CD14-positive monocyte (primary cell): ENCODE measurements around the gene MAS1. TPM values are rescaled to one million over a fixed set of nuclear protein-coding genes. Genes with fewer than 3 reads are reported as not detected.
A peak's percentile ranks its signal among the peaks of the same experiment; 100 is the strongest.

Experiments
- DNase-seq, 3 donors: peaks; one replicate each; pipeline ENCODE4 v3.0.0-alpha.2; 2011 to 2022
- H2AFZ ChIP-seq: 2 replicates; pipeline ENCODE4 v1.6.0; 2012; ENCODE audit warnings: mild to moderate bottlenecking, low read depth, low read length, inconsistent platforms; ENCODE audit not compliant: insufficient read depth, poor library complexity, severe bottlenecking
- H3K27ac ChIP-seq, 2 donors: 1 replicate in 1 of 2; 2 replicates in 1 of 2; pipeline ENCODE4 v1.5.1; 2012 to 2013; ENCODE audit warnings: low read length in 2 of 2, control low read depth in 1 of 2, inconsistent platforms in 1 of 2, low read depth in 1 of 2, mild to moderate bottlenecking in 1 of 2
- H3K27me3 ChIP-seq, 2 donors: one replicate each; pipeline versions ENCODE4 v1.6.0 to v1.6.1; 2011 to 2013; ENCODE audit warnings: low read length in 2 of 2; ENCODE audit not compliant: control insufficient read depth in 2 of 2, insufficient read depth in 2 of 2
- H3K36me3 ChIP-seq, 2 donors: replicated peaks in 1 of 2; 1 replicate in 1 of 2; 2 replicates in 1 of 2; pipeline versions ENCODE4 v1.5.1 to v1.6.1; 2012 to 2013; ENCODE audit warnings: low read length in 2 of 2, control low read depth in 1 of 2, inconsistent platforms in 1 of 2, mild to moderate bottlenecking in 1 of 2; ENCODE audit not compliant: insufficient read depth in 2 of 2, control insufficient read depth in 1 of 2
- H3K4me1 ChIP-seq, 2 donors: 1 replicate in 1 of 2; 2 replicates in 1 of 2; pipeline versions ENCODE4 v1.5.1 to v1.6.1; 2012 to 2013; ENCODE audit warnings: low read length in 2 of 2, control low read depth in 1 of 2, inconsistent platforms in 1 of 2, mild to moderate bottlenecking in 1 of 2, moderate library complexity in 1 of 2; ENCODE audit not compliant: insufficient read depth in 2 of 2, control insufficient read depth in 1 of 2
- H3K4me2 ChIP-seq: replicated peaks from 2 replicates; pipeline ENCODE3; 2012; ENCODE audit warnings: low read length, moderate library complexity, mild to moderate bottlenecking; ENCODE audit not compliant: poor library complexity, severe bottlenecking; ENCODE audit errors: extremely low read depth
- H3K4me3 ChIP-seq, 3 experiments: fragments of 200-600 bp in 1 of 3; sonication (generic) in 1 of 3; replicated peaks in 1 of 3; 1 replicate in 2 of 3; 2 replicates in 1 of 3; pipeline ENCODE4 v1.5.1; 2011 to 2013; ENCODE audit warnings: low read length in 3 of 3, mild to moderate bottlenecking in 3 of 3, control low read depth in 2 of 3, low read depth in 2 of 3, inconsistent platforms in 1 of 3, moderate library complexity in 1 of 3
- H3K79me2 ChIP-seq: 2 replicates; pipeline ENCODE4 v1.6.0; 2012; ENCODE audit warnings: mild to moderate bottlenecking, control low read depth, inconsistent platforms, low read length, moderate library complexity; ENCODE audit not compliant: insufficient read depth
- H3K9ac ChIP-seq: 2 replicates; pipeline ENCODE4 v1.6.0; 2017; ENCODE audit warnings: low read length, mild to moderate bottlenecking; ENCODE audit not compliant: insufficient read depth, poor library complexity, severe bottlenecking
- H3K9me3 ChIP-seq, 2 donors: replicated peaks in 1 of 2; 1 replicate in 1 of 2; 2 replicates in 1 of 2; pipeline versions ENCODE4 v1.5.1 to v1.6.1; 2012 to 2013; ENCODE audit warnings: low read length in 2 of 2, control low read depth in 1 of 2; ENCODE audit not compliant: control insufficient read depth in 1 of 2, insufficient read depth in 1 of 2
- H4K20me1 ChIP-seq: 2 replicates; pipeline ENCODE4 v1.6.0; 2012; ENCODE audit warnings: mild to moderate bottlenecking, low read length, control low read depth, moderate library complexity; ENCODE audit not compliant: insufficient read depth
- H3K27ac Mint-ChIP-seq, 7 donors: one replicate each; pipeline ENCODE4 v1.8.0; 2020; ENCODE audit warnings: mild to moderate bottlenecking in 7 of 7, mixed read lengths in 7 of 7, moderate library complexity in 6 of 7, inconsistent platforms in 2 of 7
- H3K27me3 Mint-ChIP-seq, 3 donors: one replicate each; pipeline ENCODE4 v1.8.0; 2021 to 2022; ENCODE audit warnings: low read depth in 3 of 3, mild to moderate bottlenecking in 3 of 3, mixed read lengths in 3 of 3, moderate library complexity in 3 of 3, inconsistent platforms in 1 of 3
- H3K36me3 Mint-ChIP-seq, 2 donors: one replicate each; pipeline ENCODE4 v1.8.0; 2020; ENCODE audit warnings: mixed read lengths in 2 of 2, inconsistent platforms in 1 of 2, mild to moderate bottlenecking in 1 of 2
- H3K4me1 Mint-ChIP-seq: one replicate; pipeline ENCODE4 v1.8.0; 2020; ENCODE audit warnings: mild to moderate bottlenecking, mixed read lengths
- H3K4me3 Mint-ChIP-seq, 2 donors: one replicate each; pipeline ENCODE4 v1.8.0; 2020; ENCODE audit warnings: mild to moderate bottlenecking in 2 of 2, mixed read lengths in 2 of 2, moderate library complexity in 1 of 2
- H3K9me3 Mint-ChIP-seq, 7 donors: one replicate each; pipeline ENCODE4 v1.8.0; 2020 to 2022; ENCODE audit warnings: mixed read lengths in 7 of 7, mild to moderate bottlenecking in 6 of 7, moderate library complexity in 6 of 7, inconsistent platforms in 2 of 7
- WGBS: methylation state at CpG from one replicate; pipeline ENCODE4 v1.1.5; 2013; ENCODE audit warnings: missing lambda C conversion rate; ENCODE audit not compliant: insufficient coverage; 5-methylcytosine and 5-hydroxymethylcytosine counted together
- intact Hi-C, 2 donors: fragments of 100-400 bp; cut with micrococcal nuclease; formaldehyde crosslinking; loops; one replicate each; pipeline versions ENCODE4 v1.15.0 to v1.15.1; 2023
- polyA plus RNA-seq, 3 donors: library from polyadenylated mRNA; depleted of rRNA in 1 of 3; unstranded in 2 of 3; stranded (reverse) in 1 of 3; fragments of 300-500 nt in 2 of 3; fragments of >200 nt in 1 of 3; fragmentation: Illumina TruSeq in 2 of 3; gene quantifications; 1 replicate in 2 of 3; 2 replicates in 1 of 3; pipeline ENCODE4 v1.2.3, GENCODE V29; 2012 to 2021
- TF ChIP-seq, protein P1 (sequence below): fragments of 200-600 bp; IDR thresholded peaks from one replicate; pipeline ENCODE4 v1.8.0; 2022; ENCODE audit warnings: antibody characterized with exemption, mild to moderate bottlenecking

MAS1 gene
- polyA plus RNA-seq, 3 donors: not detected

DNA sequence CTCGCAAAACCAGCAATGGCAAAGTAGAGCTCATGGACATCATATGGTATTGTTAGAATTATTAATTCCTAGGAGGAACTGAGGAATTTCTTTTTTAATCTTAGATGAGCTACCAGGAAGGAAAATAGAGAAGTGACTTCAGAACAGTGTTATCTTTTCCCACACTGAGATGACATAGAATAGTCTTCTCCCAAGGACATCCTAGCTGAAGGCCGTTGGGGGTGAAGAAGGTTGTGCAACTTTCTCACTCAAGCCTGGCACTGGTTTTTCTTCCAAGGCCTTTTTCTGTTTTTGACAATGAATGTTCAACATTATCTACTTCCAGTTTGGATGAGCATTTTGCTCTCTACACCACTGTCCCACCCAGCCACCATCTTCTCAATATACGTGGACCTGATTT lies 35.8 kb upstream of the MAS1 start:
- H2AFZ ChIP-seq: no peak overlapping the region
- no peak overlapping the region for H3K27ac ChIP-seq
- no peaks in the 10 kb centered on the region for H3K36me3 ChIP-seq
- H3K9ac ChIP-seq: no peak overlapping the region
- H3K79me2 ChIP-seq: no peaks in the 10 kb centered on the region
- no peaks in the 10 kb centered on the region for H3K9me3 ChIP-seq
- 100% methylated on average over 1 of the region's 3 CpGs for whole genome bisulfite sequencing
- H3K36me3 Mint-ChIP-seq: no peaks in the 10 kb centered on the region
- TF ChIP-seq, protein P1, sequence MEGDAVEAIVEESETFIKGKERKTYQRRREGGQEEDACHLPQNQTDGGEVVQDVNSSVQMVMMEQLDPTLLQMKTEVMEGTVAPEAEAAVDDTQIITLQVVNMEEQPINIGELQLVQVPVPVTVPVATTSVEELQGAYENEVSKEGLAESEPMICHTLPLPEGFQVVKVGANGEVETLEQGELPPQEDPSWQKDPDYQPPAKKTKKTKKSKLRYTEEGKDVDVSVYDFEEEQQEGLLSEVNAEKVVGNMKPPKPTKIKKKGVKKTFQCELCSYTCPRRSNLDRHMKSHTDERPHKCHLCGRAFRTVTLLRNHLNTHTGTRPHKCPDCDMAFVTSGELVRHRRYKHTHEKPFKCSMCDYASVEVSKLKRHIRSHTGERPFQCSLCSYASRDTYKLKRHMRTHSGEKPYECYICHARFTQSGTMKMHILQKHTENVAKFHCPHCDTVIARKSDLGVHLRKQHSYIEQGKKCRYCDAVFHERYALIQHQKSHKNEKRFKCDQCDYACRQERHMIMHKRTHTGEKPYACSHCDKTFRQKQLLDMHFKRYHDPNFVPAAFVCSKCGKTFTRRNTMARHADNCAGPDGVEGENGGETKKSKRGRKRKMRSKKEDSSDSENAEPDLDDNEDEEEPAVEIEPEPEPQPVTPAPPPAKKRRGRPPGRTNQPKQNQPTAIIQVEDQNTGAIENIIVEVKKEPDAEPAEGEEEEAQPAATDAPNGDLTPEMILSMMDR: no peak
- no peak overlapping the region for H3K4me3 Mint-ChIP-seq
- H3K4me3 ChIP-seq: no peak overlapping the region
- peaks cover 2 to 11% (median 5%) of the 10 kb centered on the region in 7 donors for H3K9me3 Mint-ChIP-seq
- intact Hi-C loops: no loop called here
- no peak overlapping the region for H3K4me2 ChIP-seq
- H3K4me1 Mint-ChIP-seq: peaks cover 15% of the 10 kb centered on the region
- no peaks in the 10 kb centered on the region for H3K27me3 ChIP-seq
- peaks cover 1 to 5% (median 4%) of the 10 kb centered on the region in 3 donors for H3K27me3 Mint-ChIP-seq
- H3K4me1 ChIP-seq: peaks cover 5 to 6% of the 10 kb centered on the region in 2 donors
- H3K27ac Mint-ChIP-seq: peak overlapping the region in 1 of 7 donors; percentile 39
- H4K20me1 ChIP-seq: no peaks in the 10 kb centered on the region
- no peak for DNase-seq

DNA sequence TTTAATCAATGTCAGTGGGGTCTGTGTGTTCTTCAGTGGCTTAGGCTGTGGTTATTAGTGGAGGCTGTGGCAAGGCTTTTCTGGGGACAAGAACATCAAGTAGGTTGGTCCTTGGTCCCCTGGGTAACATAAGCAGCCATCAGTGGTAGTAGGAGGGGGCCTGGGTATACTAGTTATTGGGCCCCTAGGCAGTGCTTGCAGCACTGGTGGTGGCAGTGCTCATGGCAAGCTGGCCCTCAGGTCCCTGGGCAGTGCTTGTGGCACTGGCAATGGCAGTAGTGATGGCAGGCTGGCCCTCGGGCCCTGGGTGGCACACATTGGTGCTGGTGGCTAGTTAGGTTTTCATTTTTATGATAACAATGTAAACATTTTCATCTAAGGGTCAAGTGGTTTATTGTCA lies 32.5 kb upstream of the MAS1 start:
- Histone ChIP-seq H3K36me3 (no peaks in the 10 kb centered on the region), H3K9ac (no peak overlapping the region), H4K20me1 (no peaks in the 10 kb centered on the region), H2AFZ (no peak overlapping the region), H3K4me2 (no peak overlapping the region), H3K4me1 (peaks cover 13 to 23% of the 10 kb centered on the region in 2 donors), H3K27me3 (no peaks in the 10 kb centered on the region), H3K9me3 (no peaks in the 10 kb centered on the region), H3K79me2 (no peaks in the 10 kb centered on the region), H3K4me3 (no peak overlapping the region), H3K27ac (no peak overlapping the region)
- Mint-ChIP-seq H3K27ac (peak overlapping the region in 1 of 7 donors; percentile 41), H3K4me1 (peaks cover 36% of the 10 kb centered on the region), H3K4me3 (no peak overlapping the region), H3K9me3 (peaks cover 2 to 11% (median 5%) of the 10 kb centered on the region in 7 donors), H3K36me3 (no peaks in the 10 kb centered on the region), H3K27me3 (peaks cover 0 to 4% (median 1%) of the 10 kb centered on the region in 3 donors)
- WGBS: no CpG with 5 or more reads among the region's 1 CpG
- no peak for DNase-seq
- TF ChIP-seq, protein P1: no peak
- intact Hi-C loops: no loop called here
